ENCODE data around the gene FGD5. TPM values are rescaled to one million over a fixed set of nuclear protein-coding genes. Genes with fewer than 3 reads are reported as not detected.

FGD5 gene
- total RNA-seq: 0.24 and 1.7 TPM in 2 replicates

GRCh38 chr3:14818804-14819500 is at the start of gene FGD5:
Gene FGD5, plus strand, starts transcription at chr3:14818962. Its CDS starts 110 bp downstream, at chr3:14819072.

GRCh38 chr3:14947100-14947885 is 128.5 kb downstream of the FGD5 start, which contains the start of gene NR2C2:
Gene NR2C2, plus strand, starts transcription at chr3:14947583. Its CDS starts 56,332 bp downstream, at chr3:15003915.

Other genes with a start within 250 kb of the FGD5 start
- gene CCDC174, start 167.2 kb upstream of the FGD5 start, total RNA-seq: 7.9 and 11.8 TPM in 2 replicates
- gene C3orf20, start 143.8 kb upstream of the FGD5 start, total RNA-seq: under 0.01 TPM in 1 of 2 replicates, not detected in the other
- 13.4 and 14.8 TPM in 2 replicates for gene NR2C2, start 128.6 kb downstream of the FGD5 start, total RNA-seq
- 10.1 and 27.5 TPM in 2 replicates for gene MRPS25, start 246.4 kb downstream of the FGD5 start, total RNA-seq

All from epithelial cell of alveolus of lung (primary cell).